PC-3 (cell line): Measurements from ENCODE around the gene EPHB3. TPM values are rescaled to one million over a fixed set of nuclear protein-coding genes. Genes with fewer than 3 reads are reported as not detected.

ENCODE experiments used
- ATAC-seq: fragments of 200-7000 bp; cut with Tn5 transposase; 2 replicates; pipeline ENCODE4 v1.9.1; 2020; ENCODE audit warnings: mild to moderate bottlenecking, moderate library complexity
- BruUV-seq: library from RNA; stranded (reverse); fragments of 400-500 nt; replicated peaks from 2 replicates; lab custom pipeline; 2021; lab: Mats Ljungman, UMichigan
- CTCF ChIA-PET: fragments of 300-600 bp; sonication (Branson Sonifier 250); formaldehyde crosslinking; loops from one replicate; lab custom pipeline; 2022; ENCODE audit warnings: antibody characterized with exemption; lab: Charles Lee
- POLR2A ChIA-PET: fragments of 300-600 bp; sonication (Branson Sonifier 250); formaldehyde crosslinking; loops from one replicate; lab custom pipeline; 2022; ENCODE audit warnings: antibody characterized with exemption; ENCODE audit not compliant: unreplicated experiment; lab: Charles Lee
- DNase-seq: peaks from one replicate; pipeline ENCODE4 v3.0.0-alpha.2; 2015
- H2AFZ ChIP-seq: fragments of 300-600 bp; sonication (generic); 2 replicates; pipeline ENCODE4 v1.6.0; 2016; ENCODE audit warnings: antibody characterized with exemption, low read length
- H3F3A ChIP-seq: fragments of 300-600 bp; sonication (generic); one replicate; pipeline ENCODE4 v1.6.0; 2017; ENCODE audit warnings: antibody characterized with exemption, low read length, control low read depth, mild to moderate bottlenecking; ENCODE audit not compliant: unreplicated experiment
- H3K27ac ChIP-seq: fragments of 300-600 bp; sonication (generic); 2 replicates; pipeline ENCODE4 v1.5.1; 2016; ENCODE audit warnings: mild to moderate bottlenecking, low read length
- H3K27me3 ChIP-seq: fragments of 300-600 bp; sonication (generic); 2 replicates; pipeline ENCODE4 v1.6.1; 2016; ENCODE audit warnings: low read length, mixed read lengths
- H3K36me3 ChIP-seq: fragments of 300-600 bp; sonication (generic); 2 replicates; pipeline ENCODE4 v1.6.1; 2016; ENCODE audit warnings: low read depth, mixed run types, low read length, mixed read lengths
- H3K4me1 ChIP-seq: fragments of 300-600 bp; sonication (generic); 2 replicates; pipeline ENCODE4 v1.5.1; 2016; ENCODE audit warnings: low read length; ENCODE audit not compliant: insufficient read depth
- H3K4me2 ChIP-seq: fragments of 300-600 bp; sonication (generic); 2 replicates; pipeline ENCODE4 v1.6.0; 2016; ENCODE audit warnings: low read length
- H3K4me3 ChIP-seq: fragments of 300-600 bp; sonication (generic); 2 replicates; pipeline ENCODE4 v1.5.1; 2016; ENCODE audit warnings: mild to moderate bottlenecking, low read length, mixed read lengths
- H3K79me2 ChIP-seq: fragments of 300-600 bp; sonication (generic); 2 replicates; pipeline ENCODE4 v1.6.1; 2017; ENCODE audit warnings: low read length, mixed read lengths
- H3K9ac ChIP-seq: fragments of 300-600 bp; sonication (generic); 2 replicates; pipeline ENCODE4 v1.6.0; 2016; ENCODE audit warnings: mild to moderate bottlenecking, low read length
- H3K9me2 ChIP-seq: fragments of 300-600 bp; sonication (generic); replicated peaks from 2 replicates; pipeline ENCODE4 v1.6.1; 2016; ENCODE audit warnings: mixed run types, low read length, mixed read lengths
- H3K9me3 ChIP-seq: fragments of 300-600 bp; sonication (generic); 2 replicates; pipeline ENCODE4 v1.6.1; 2016; ENCODE audit warnings: low read length, mixed read lengths
- H4K20me1 ChIP-seq: fragments of 300-600 bp; sonication (generic); 2 replicates; pipeline ENCODE4 v1.6.1; 2016; ENCODE audit warnings: low read length, mixed read lengths
- EZH2 ChIP-seq: fragments of 300-600 bp; sonication (generic); IDR thresholded peaks from one replicate; pipeline ENCODE4 v1.6.1; 2017; ENCODE audit warnings: antibody characterized with exemption, mild to moderate bottlenecking, low read length; ENCODE audit not compliant: unreplicated experiment
- EZH2phosphoT487 ChIP-seq: fragments of 300-600 bp; sonication (generic); IDR thresholded peaks from 2 replicates; pipeline ENCODE4 v1.6.1; 2018; ENCODE audit warnings: mild to moderate bottlenecking, antibody characterized with exemption, low read length, borderline replicate concordance
- intact Hi-C: fragments of 100-400 bp; cut with micrococcal nuclease; formaldehyde crosslinking; loops from 2 replicates; pipeline ENCODE4 v1.9.0; 2023
- total RNA-seq: library from RNA; depleted of rRNA; stranded (reverse); fragments of >200 nt; gene quantifications from 2 replicates; pipeline ENCODE4 v1.2.3, GENCODE V29; 2014
- TF ChIP-seq, protein P1 (sequence below): fragments of 300-600 bp; sonication (generic); conservative IDR thresholded peaks from 2 replicates; pipeline ENCODE4 v1.5.1; 2017; ENCODE audit warnings: antibody characterized with exemption, low read depth, mild to moderate bottlenecking, low read length

Gene EPHB3
- total RNA-seq, 1 experiment from 2014 or later = 18.2 TPM

DNA sequence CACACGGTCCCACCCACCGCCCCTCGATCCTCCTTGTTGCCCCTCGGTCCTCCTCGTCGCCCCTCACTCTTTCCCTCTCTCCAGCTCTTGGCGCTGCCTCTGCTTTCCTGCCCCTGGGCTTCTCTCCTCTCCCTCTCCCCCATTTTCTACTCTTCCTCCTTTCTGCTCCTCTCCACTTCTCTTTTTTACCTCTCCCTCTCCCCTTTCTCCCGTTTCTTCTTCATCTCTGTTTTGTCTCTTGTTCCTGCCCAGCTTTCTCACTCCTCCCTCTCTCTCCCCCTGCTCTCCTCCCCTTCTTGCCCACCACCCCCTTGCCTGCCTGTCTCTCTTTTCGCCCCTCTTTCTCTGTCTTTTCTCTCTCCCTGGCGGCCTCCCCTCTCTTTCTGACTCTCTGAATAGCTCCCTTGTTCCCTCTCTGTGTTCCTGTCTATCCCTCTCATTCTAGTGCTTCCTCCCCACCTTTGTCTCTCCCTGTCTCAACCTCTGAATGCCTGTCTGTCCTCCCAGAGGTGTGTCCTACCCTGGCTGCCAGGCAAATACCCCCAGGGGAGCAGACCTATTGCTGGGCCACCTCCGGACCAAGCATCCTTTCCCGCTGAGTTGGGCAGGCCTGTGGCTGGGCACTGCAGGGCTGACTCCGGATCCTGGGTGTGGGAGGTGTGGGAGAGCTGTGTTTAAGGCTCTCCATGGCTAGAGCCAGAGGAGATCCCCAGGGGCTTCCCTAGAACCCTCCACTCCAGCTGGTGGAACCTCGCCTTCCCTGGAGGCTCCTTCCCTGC, 41.0 kb downstream of the EPHB3 start:
- TF ChIP-seq, protein P1, sequence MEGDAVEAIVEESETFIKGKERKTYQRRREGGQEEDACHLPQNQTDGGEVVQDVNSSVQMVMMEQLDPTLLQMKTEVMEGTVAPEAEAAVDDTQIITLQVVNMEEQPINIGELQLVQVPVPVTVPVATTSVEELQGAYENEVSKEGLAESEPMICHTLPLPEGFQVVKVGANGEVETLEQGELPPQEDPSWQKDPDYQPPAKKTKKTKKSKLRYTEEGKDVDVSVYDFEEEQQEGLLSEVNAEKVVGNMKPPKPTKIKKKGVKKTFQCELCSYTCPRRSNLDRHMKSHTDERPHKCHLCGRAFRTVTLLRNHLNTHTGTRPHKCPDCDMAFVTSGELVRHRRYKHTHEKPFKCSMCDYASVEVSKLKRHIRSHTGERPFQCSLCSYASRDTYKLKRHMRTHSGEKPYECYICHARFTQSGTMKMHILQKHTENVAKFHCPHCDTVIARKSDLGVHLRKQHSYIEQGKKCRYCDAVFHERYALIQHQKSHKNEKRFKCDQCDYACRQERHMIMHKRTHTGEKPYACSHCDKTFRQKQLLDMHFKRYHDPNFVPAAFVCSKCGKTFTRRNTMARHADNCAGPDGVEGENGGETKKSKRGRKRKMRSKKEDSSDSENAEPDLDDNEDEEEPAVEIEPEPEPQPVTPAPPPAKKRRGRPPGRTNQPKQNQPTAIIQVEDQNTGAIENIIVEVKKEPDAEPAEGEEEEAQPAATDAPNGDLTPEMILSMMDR = no peak
- TF ChIP-seq EZH2phosphoT487 (no peak), EZH2 (no peak)
- H2AFZ ChIP-seq = no peak overlapping the region; the same call in 1 of the 2 replicates
- peak; percentile 52 for ATAC-seq

GRCh38 chr3:184603151-184604030, 41.8 kb downstream of the EPHB3 start:
- no peak for DNase-seq
- ChIA-PET POLR2A (no interaction called here), CTCF (interaction anchor here (0.6 kb wide), 1 partner anchor 42 kb away, joined by 8 read pairs; no protein-coding TSS in a partner anchor)
- H3K27me3 ChIP-seq = peaks cover 35% of the 10 kb centered on the region
- no peaks in the 10 kb centered on the region for H3K9me2 ChIP-seq
- no peaks in the 10 kb centered on the region for H3K9me3 ChIP-seq
- no TSS peak for BruUV-seq
- ATAC-seq = no peak
- H3K36me3 ChIP-seq = no peaks in the 10 kb centered on the region
- no peak overlapping the region for H3K4me3 ChIP-seq
- no peaks in the 10 kb centered on the region for H3K79me2 ChIP-seq
- no peaks in the 10 kb centered on the region for H4K20me1 ChIP-seq
- no peaks in the 10 kb centered on the region for H3F3A ChIP-seq
- no peak overlapping the region for H2AFZ ChIP-seq
- H3K9ac ChIP-seq = no peak overlapping the region
- TF ChIP-seq, protein P1 = no peak
- TF ChIP-seq EZH2 = no peak
- TF ChIP-seq EZH2phosphoT487 = no peak
- intact Hi-C loops = no loop called here
- no peak overlapping the region for H3K27ac ChIP-seq
- no peak overlapping the region for H3K4me2 ChIP-seq
- H3K4me1 ChIP-seq = no peaks in the 10 kb centered on the region; the same call in 1 of the 2 replicates

More for the DNA sequence above, 41.0 kb downstream of the EPHB3 start:
- intact Hi-C loops = no loop called here
- H3K79me2 ChIP-seq = no peaks in the 10 kb centered on the region
- H3K36me3 ChIP-seq = no peaks in the 10 kb centered on the region
- POLR2A ChIA-PET = no interaction called here
- no peak overlapping the region for H3K9ac ChIP-seq
- peak; percentile 11 for DNase-seq
- H3K27me3 ChIP-seq = peaks cover 35% of the 10 kb centered on the region
- H3K9me2 ChIP-seq = no peaks in the 10 kb centered on the region
- CTCF ChIA-PET = interaction anchor here (0.6 kb wide), 1 partner anchor 42 kb away, joined by 8 read pairs; no protein-coding TSS in a partner anchor
- H3K9me3 ChIP-seq = no peaks in the 10 kb centered on the region
- H3F3A ChIP-seq = no peaks in the 10 kb centered on the region
- no TSS peak for BruUV-seq
- H4K20me1 ChIP-seq = no peaks in the 10 kb centered on the region
- no peak overlapping the region for H3K27ac ChIP-seq
- H3K4me3 ChIP-seq = no peak overlapping the region
- H3K4me2 ChIP-seq = no peak overlapping the region
- H3K4me1 ChIP-seq = no peaks in the 10 kb centered on the region; the same call in 1 of the 2 replicates
